ENCODE measurements around the gene CDYL2. TPM values are rescaled to one million over a fixed set of nuclear protein-coding genes. Genes with fewer than 3 reads are reported as not detected.

Gene CDYL2
- total RNA-seq, 2 donors from 2014 or later = 4.6 to 20.4 TPM

DNA sequence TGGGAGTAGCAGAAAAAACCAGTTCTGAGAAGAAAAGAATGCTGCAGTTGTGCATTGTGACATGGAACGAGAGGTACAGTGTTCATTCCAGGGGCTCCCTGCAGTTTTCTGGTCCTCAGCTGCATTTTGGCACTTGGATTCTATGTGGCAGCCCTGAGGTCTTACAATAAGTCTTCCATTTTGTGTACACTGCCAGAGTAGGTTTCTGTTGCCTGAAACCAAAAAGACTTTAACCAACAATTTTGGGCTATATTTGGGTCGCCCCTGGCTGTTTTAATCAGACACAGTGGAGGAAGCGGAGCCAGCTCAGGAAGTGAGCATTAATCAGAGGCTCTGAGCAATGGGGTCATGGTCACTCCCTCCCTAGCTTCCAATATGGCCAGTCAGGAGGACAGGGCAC is 247.9 kb downstream of the CDYL2 start:
- Histone ChIP-seq H3K9me3 (no peaks in the 10 kb centered on the region), H3K27me3 (replicated peaks; ENCODE audit: insufficient read depth) (no peaks in the 10 kb centered on the region), H3K4me3 (no peak overlapping the region), H3K4me1 (ENCODE audit: control insufficient read depth in 1 of 2, low read depth in 2 of 2) (no peaks in the 10 kb centered on the region), H3K36me3 (no peaks in the 10 kb centered on the region), H3K27ac (no peak overlapping the region)
- DNase-seq (ENCODE audit: low spot score) = no peak
- TF ChIP-seq, protein P1, sequence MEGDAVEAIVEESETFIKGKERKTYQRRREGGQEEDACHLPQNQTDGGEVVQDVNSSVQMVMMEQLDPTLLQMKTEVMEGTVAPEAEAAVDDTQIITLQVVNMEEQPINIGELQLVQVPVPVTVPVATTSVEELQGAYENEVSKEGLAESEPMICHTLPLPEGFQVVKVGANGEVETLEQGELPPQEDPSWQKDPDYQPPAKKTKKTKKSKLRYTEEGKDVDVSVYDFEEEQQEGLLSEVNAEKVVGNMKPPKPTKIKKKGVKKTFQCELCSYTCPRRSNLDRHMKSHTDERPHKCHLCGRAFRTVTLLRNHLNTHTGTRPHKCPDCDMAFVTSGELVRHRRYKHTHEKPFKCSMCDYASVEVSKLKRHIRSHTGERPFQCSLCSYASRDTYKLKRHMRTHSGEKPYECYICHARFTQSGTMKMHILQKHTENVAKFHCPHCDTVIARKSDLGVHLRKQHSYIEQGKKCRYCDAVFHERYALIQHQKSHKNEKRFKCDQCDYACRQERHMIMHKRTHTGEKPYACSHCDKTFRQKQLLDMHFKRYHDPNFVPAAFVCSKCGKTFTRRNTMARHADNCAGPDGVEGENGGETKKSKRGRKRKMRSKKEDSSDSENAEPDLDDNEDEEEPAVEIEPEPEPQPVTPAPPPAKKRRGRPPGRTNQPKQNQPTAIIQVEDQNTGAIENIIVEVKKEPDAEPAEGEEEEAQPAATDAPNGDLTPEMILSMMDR (IDR thresholded peaks at IDR 0.05) = no peak
- no peak for ATAC-seq (ENCODE audit: insufficient number of reproducible peaks, low FRiP score, low read depth)

DNA sequence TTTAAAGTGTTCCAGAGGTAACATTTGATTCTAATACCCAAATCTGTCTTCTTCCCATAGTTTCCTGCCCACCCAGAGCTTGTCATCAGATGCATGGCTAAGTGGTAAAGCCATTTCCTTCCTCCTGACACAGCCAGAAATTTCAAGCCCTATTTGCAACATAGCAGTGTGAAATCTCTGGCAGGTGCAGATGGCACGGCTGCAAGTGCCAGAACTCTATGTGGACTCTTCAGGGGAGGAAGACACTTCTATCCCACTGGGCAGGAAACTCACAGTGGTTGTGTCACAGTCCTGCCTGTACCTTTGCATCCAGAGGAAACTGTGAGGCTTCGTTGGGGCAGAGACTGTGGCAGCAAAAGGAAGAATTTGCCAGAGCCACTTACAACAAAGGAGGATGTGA is 250.4 kb downstream of the CDYL2 start:
- DNase-seq (ENCODE audit: low spot score) (no peak), ATAC-seq (ENCODE audit: insufficient number of reproducible peaks, low FRiP score, low read depth) (no peak)
- TF ChIP-seq, protein P1 (IDR thresholded peaks at IDR 0.05) = no peak
- no peak overlapping the region for H3K4me3 ChIP-seq
- H3K27ac ChIP-seq = no peak overlapping the region
- no peaks in the 10 kb centered on the region for H3K9me3 ChIP-seq
- no peaks in the 10 kb centered on the region for H3K36me3 ChIP-seq
- no peaks in the 10 kb centered on the region for H3K4me1 ChIP-seq (ENCODE audit: control insufficient read depth in 1 of 2, low read depth in 2 of 2)
- H3K27me3 ChIP-seq (replicated peaks; ENCODE audit: insufficient read depth) = peaks cover 3% of the 10 kb centered on the region

DNA sequence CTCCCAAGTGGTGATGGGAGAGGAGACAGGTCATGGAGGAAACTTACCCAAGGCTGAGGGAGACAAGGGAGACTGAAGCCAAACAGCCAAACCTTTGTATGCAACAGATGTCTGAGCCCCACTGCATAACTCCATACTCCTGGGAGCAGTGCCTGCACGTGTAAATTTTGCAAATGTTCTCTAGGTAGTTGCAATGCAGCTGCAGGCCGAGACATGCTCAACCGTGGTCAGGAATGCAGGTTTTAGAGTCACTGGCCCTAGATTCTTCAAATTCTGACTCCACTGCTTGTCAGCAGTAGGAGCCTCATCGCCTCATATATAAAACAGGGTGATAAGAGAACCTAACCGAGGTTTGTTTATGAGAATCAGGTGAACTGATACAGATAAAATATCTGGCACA is 252.1 kb downstream of the CDYL2 start:
- TF ChIP-seq, protein P1 (IDR thresholded peaks at IDR 0.05) = no peak
- no peak for DNase-seq (ENCODE audit: low spot score)
- Histone ChIP-seq H3K4me1 (ENCODE audit: control insufficient read depth in 1 of 2, low read depth in 2 of 2) (no peaks in the 10 kb centered on the region), H3K27me3 (replicated peaks; ENCODE audit: insufficient read depth) (peaks cover 3% of the 10 kb centered on the region), H3K36me3 (no peaks in the 10 kb centered on the region), H3K9me3 (no peaks in the 10 kb centered on the region), H3K4me3 (no peak overlapping the region), H3K27ac (no peak overlapping the region)
- ATAC-seq (ENCODE audit: insufficient number of reproducible peaks, low FRiP score, low read depth) = no peak

Other genes with a start within 250 kb of the CDYL2 start
- 10 to 100 TPM; 20.5 to 61.7 TPM for gene CMC2, start 202.3 kb upstream of the CDYL2 start, total RNA-seq
- gene CENPN, start 202.6 kb upstream of the CDYL2 start, total RNA-seq = 10 to 100 TPM in 1 of 2 donors, 1 to 10 TPM in 1; 7.8 to 48.1 TPM
- gene ATMIN, start 231.2 kb upstream of the CDYL2 start, total RNA-seq = 10 to 100 TPM; 32.0 to 32.5 TPM

Data from thoracic aorta (tissue), 2 donors.